ENCODE results near the gene RNF214.

GRCh38 chr11:117332843-117333242 lies 100.4 kb downstream of the RNF214 start:
- TF ChIP-seq, protein P1, sequence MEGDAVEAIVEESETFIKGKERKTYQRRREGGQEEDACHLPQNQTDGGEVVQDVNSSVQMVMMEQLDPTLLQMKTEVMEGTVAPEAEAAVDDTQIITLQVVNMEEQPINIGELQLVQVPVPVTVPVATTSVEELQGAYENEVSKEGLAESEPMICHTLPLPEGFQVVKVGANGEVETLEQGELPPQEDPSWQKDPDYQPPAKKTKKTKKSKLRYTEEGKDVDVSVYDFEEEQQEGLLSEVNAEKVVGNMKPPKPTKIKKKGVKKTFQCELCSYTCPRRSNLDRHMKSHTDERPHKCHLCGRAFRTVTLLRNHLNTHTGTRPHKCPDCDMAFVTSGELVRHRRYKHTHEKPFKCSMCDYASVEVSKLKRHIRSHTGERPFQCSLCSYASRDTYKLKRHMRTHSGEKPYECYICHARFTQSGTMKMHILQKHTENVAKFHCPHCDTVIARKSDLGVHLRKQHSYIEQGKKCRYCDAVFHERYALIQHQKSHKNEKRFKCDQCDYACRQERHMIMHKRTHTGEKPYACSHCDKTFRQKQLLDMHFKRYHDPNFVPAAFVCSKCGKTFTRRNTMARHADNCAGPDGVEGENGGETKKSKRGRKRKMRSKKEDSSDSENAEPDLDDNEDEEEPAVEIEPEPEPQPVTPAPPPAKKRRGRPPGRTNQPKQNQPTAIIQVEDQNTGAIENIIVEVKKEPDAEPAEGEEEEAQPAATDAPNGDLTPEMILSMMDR (IDR thresholded peaks at IDR 0.05), result no peak
- no peak for TF ChIP-seq POLR2A (IDR thresholded peaks at IDR 0.05)
- TF ChIP-seq POLR2AphosphoS5 (IDR thresholded peaks at IDR 0.05), result no peak
